Panc1 (cell line): Measurements from ENCODE around the gene SH2D3C.

Experiments used
- POLR2AphosphoS5 ChIP-seq: IDR thresholded peaks from 2 replicates; pipeline ENCODE4 v1.6.1; 2012; ENCODE audit warnings: mild to moderate bottlenecking, low read depth, low read length, moderate library complexity
- SIN3A ChIP-seq: IDR thresholded peaks from 2 replicates; pipeline ENCODE4 v1.6.1; 2012; ENCODE audit warnings: low read depth, mild to moderate bottlenecking, low read length, moderate library complexity, borderline replicate concordance; ENCODE audit not compliant: insufficient read depth
- TCF7L2 ChIP-seq: IDR thresholded peaks from 2 replicates; pipeline ENCODE4 v1.6.1; 2011; ENCODE audit warnings: mild to moderate bottlenecking, low read depth, low read length, inconsistent platforms
- TF ChIP-seq, protein P1 (sequence below): fragments of 450-650 bp; IDR thresholded peaks from 2 replicates; pipeline ENCODE4 v1.5.1; 2017; ENCODE audit warnings: mild to moderate bottlenecking

DNA sequence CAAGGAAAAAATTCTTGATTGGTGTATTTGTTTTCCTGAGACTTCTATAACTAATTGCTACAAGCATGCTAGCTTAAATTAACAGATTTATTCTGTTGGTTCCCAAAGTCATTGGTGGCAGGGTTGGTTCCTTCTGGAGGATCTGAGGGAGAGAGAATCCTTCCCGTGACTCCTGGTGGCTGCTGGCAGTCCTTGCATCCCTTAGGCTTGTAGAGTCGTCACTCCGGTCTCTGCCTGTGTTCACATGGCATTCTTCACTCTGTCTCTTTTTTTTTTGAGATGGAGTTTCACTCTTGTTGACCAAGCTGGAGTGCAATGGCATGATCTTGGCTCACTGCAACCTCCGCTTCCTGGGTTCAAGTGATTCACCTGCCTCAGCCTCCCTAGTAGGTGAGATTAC lies 12.6 kb upstream of the SH2D3C start:
- TF ChIP-seq, protein P1, sequence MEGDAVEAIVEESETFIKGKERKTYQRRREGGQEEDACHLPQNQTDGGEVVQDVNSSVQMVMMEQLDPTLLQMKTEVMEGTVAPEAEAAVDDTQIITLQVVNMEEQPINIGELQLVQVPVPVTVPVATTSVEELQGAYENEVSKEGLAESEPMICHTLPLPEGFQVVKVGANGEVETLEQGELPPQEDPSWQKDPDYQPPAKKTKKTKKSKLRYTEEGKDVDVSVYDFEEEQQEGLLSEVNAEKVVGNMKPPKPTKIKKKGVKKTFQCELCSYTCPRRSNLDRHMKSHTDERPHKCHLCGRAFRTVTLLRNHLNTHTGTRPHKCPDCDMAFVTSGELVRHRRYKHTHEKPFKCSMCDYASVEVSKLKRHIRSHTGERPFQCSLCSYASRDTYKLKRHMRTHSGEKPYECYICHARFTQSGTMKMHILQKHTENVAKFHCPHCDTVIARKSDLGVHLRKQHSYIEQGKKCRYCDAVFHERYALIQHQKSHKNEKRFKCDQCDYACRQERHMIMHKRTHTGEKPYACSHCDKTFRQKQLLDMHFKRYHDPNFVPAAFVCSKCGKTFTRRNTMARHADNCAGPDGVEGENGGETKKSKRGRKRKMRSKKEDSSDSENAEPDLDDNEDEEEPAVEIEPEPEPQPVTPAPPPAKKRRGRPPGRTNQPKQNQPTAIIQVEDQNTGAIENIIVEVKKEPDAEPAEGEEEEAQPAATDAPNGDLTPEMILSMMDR = no peak
- TF ChIP-seq POLR2AphosphoS5 (no peak), TCF7L2 (no peak), SIN3A (no peak)
